Stimulated activated CD8-positive, alpha-beta memory T cell treated with anti-CD3 and anti-CD28 coated beads, Interleukin-7, amount 100 ng/mL, for 4 hours (primary cell): Measurements from ENCODE around the gene SHH.

Experiments used
- DNase-seq, 2 donors: peaks; one replicate each; pipeline ENCODE4 v3.0.0-alpha.2; 2020; ENCODE audit warnings: low read depth in 2 of 2

SHH gene

DNA sequence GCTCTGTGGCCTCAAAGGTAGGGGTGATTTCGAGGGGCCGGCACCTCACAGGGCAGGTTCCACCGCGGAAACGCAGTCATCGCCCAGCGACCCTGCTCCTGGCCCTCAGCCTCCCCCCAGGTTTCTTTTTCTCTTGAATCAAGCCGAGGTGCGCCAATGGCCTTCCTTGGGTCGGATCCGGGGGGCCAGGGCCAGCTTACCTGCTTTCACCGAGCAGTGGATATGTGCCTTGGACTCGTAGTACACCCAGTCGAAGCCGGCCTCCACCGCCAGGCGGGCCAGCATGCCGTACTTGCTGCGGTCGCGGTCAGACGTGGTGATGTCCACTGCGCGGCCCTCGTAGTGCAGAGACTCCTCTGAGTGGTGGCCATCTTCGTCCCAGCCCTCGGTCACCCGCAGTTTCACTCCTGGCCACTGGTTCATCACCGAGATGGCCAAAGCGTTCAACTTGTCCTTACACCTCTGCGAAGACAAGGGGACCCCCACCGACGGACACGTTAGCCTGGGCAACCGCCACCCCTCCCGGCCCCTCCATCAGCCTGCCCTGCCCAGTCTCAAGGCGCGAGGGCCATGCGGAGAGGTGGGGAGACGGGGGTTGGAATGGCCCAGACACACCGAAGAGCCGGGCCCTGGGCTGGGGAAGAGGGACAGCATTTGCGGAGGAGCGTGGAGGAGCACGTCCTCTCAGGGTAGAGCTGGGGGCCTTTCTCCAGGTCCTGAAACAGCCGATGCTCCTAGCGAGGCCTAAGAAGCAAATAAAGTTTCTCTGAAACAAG lies 6.0 kb downstream of the SHH start:
- DNase-seq, result no peak

DNA sequence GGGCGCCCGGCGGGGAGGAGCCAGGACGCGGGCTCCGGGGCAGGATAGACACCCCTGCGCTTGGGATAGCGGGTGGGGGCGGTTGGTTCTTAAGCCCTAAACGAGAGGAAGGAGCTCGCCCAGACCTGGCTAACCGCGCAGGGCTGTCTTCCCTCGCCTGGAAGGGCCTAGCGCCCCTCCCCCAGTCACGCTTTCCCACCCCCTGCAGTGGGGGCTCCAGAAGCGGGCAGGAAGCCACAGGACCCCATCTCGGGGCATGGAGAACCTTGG lies 6.5 kb downstream of the SHH start:
- DNase-seq, result no peak

DNA sequence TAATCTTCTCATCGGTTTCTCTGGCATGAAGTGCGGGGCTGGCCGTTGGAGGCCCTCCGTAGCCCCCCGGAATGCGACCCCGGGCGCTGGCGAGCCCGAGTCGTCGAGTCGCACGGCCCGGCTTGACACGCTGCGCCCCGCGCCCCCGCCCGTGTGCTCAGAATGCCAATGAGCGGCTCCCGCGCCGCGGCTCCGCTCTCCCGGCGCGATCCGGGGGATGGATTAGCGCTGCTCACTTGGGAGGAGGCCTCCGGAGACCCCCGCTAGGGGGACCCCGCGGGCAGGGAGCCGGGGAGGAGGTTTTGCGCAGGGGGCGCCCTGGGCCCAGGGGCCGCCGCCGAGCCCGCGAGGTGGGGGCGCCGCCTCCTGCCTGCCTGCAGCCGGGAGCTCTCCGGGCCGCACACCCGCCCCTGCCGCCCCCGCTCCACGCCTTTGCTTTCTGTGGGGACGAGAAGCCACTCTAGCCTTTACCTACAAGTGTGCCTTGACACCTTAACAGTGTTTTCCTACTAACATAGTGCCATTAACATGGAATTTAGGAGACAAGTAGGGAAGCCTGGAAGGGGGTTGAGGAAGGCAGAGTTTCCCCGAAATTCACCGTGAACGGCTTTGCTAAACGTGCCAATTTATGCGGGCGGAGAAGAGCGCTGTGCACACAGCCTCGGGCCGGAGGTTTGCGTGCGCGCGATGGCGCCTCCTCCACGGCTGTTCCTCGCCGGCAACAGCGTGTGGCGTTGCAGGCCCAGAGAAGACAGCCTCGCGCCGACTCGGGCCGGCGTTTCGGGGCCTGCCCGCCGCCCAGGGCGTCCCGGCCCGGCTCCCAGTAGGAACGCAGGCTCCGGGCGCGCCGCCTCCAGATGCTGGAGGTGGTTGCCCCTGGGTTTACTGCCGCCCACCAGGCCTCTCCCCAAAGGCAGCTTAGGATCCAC lies 7.1 kb downstream of the SHH start:
- peak in 1 of 2 donors; percentile 19 for DNase-seq

DNA sequence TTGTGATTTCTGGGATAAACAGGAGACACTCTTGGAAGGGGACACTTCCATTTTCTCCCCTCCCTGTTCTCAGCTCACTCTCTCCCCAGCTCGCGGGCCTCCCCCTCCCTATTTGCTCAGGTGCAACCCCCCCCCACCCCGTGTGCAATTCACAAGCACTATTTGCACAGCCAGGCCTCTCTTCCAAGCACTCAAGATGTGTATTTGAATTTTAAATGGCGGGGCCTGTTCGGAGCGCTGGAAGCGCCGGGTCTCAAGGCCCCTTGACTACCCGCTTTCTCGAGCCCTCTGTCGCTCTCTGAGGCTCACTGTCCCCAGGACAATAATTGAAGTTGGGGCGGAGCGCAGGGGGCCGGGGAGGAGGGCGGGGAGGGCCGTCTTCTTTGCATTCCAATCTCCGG lies 7.8 kb downstream of the SHH start:
- DNase-seq, result no peak

DNA sequence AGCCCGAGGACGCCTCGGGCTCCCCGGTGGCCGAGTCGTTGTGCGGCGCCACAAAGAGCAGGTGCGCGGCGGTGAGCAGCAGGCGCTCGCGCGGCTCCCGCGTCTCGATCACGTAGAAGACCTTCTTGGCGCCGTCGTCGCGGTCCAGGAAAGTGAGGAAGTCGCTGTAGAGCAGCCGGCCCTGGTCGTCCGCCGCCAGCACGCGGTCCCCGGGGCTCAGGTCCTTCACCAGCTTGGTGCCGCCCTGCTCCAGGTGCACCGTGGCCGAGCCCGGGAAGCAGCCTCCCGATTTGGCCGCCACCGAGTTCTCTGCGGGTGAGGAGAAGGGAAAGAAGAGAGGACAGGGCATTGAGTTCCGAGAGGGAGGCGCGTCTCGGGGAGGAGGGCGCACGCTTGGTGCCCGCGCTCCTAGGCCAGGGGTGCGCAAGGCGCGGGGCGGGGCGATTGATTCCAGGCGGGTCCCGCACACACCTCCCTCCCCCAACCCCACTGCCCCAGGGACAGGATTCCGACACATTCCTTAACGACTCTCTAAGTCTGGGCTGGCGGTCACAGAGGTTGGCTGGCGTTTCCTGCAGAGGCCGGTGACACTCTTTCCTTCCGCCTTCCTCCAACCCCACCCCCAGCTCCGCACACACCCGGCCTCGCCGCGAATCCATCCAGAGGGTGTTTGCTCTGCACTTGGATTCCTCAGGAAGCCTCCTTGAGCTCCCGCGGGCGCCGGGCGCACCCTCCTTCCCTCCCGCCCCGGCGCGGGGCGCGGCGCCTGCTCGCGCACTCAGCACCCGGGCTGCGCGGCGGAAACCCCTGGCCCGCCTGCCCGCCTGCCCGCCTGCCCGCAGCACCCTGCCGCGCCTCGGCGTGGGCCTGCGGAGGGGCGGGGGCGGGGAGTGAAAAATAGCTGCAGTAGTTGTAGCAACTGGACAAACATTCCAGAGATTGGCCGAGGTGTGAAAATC lies 8.6 kb downstream of the SHH start:
- no peak for DNase-seq

DNA sequence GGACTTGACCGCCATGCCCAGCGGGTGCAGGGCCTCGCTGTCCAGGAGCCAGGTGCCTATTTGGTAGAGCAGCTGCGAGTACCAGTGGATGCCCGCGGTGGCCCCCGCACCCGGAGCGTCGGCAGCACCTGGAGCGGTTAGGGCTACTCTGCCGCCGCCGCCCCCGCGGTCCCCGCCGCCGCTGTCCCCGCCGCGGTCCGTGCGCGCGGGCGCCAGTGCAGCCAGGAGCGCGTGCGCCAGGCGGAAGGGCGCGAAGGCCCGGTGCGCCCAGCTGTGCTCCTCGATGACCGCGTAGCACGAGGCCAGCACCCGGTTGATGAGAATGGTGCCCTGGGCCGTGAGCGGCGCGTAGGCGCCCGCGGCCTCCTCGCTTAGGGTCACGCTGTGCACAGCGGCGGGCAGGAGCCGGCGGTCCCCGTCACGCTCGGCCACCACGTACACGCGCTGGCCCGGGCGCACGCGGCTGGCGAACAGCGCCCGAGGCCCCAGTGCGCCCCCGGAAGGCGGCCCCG lies 9.3 kb downstream of the SHH start:
- DNase-seq, result no peak

DNA sequence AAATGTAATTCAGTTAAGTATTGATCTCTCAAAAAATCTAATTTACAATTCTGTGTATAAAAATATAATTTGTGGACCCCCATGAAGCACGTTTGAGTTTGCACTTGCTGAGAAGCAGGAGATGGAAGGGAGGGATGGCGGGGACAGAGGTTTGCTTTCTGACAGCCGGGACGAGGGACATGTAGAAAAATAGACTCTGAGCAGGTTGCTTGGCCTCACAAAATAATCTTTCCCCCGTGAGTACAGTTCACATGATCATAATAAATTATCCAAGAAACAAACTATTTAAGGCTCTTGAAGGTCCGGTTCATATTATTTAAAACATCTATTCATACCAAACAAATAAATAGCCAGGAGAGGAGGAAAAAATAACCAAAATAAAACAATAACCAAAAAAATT lies 10.0 kb downstream of the SHH start:
- no peak for DNase-seq

DNA sequence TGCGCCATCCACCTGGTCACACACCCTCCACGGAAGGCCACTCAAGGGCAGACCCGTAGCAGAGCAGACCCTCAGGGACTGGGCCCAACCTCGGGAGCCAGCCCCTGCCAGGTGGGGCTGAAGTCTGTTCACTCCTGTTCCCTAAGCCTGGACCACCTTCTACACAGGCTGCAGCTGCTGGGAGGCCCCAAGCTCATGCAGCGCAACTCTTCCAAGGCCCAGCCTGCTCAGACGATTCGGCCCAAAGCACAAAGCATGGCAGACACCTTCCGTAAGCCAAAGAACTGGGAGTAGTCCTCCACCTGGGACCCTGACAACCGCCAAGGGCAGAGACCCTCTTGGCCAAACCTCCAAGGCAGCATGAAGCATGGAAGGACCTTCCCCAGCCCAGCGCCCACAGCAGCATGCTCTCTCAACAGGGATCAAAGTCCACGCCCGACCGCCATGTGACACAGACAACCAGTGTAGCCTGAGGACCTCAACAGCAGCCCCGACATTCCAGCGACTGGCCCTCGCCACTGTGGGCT lies 11.5 kb downstream of the SHH start:
- no peak for DNase-seq

DNA sequence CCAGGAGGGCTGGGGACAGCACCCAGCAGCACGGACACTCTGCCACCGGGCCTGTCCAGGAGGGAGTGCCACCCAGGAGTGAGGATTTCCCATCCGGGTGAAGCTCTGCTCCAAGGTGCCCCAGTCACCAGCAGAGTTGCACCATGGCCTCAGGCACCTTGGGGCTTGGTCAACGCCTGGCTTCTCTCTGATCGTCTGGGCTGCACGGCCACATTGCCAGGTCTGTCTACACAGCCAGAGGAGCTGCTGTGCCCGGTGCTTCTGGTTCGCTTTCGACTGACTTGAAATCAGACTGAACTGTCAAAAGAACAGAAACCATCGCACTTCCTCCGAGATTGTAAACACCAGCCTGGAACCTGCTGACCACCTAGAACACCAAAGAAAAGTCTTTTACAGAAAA lies 12.0 kb downstream of the SHH start:
- DNase-seq, result no peak

DNA sequence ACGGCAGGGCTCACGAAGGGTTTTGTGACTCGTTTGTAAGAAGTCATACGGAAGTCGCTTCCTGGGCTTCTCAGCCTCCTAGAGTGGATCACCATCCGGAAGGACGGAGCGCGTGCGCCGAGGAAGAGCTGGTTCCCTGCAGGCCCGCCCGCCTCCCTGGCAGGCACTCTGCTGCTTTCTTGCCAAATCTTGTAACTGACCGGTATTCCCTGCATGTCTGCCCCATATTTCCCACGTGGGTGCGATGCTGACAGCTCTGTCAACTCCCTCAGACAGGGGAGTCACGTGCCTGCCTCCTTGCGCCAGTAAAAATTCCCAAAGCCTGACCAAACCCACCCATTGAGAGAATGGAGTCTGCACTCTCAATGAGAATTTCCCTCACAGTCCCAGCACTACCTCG lies 12.7 kb downstream of the SHH start:
- DNase-seq, result no peak

DNA sequence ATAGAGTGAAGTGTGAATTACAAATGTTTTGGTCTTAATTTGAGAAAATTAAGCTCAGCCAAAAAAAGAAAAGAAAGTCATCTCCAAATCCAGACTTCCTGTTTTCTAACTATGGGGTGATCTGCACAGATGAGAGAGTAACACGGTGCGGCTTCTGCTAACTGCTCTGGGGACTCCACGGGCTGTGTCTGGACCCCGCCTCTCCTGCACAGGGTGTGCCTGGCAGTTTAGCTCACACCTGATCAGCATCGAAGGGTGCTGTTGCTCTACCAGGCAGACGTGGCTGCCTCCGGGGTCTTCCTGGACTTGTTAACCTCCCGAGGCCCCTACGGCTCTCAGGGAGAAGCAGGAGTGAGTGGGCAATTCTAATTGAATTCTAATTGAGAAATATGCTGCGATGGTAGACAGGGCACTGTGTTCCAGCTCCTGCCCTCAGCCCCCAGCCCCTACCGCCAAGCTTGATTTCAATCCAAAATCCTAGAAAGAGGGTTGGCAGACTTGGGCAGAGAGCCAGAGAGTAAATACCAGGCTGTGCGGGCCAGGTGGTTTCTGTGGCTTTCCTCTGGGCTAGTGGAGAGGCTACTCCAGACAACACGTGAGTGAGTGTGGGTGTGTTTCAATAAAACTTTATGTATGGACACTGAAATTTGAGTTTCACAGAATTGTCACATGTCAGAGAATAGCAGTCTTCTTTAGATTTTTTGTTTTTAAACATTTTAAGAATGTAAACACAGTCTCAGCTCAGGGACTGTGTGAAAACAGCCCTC lies 13.4 kb downstream of the SHH start:
- DNase-seq, result no peak

DNA sequence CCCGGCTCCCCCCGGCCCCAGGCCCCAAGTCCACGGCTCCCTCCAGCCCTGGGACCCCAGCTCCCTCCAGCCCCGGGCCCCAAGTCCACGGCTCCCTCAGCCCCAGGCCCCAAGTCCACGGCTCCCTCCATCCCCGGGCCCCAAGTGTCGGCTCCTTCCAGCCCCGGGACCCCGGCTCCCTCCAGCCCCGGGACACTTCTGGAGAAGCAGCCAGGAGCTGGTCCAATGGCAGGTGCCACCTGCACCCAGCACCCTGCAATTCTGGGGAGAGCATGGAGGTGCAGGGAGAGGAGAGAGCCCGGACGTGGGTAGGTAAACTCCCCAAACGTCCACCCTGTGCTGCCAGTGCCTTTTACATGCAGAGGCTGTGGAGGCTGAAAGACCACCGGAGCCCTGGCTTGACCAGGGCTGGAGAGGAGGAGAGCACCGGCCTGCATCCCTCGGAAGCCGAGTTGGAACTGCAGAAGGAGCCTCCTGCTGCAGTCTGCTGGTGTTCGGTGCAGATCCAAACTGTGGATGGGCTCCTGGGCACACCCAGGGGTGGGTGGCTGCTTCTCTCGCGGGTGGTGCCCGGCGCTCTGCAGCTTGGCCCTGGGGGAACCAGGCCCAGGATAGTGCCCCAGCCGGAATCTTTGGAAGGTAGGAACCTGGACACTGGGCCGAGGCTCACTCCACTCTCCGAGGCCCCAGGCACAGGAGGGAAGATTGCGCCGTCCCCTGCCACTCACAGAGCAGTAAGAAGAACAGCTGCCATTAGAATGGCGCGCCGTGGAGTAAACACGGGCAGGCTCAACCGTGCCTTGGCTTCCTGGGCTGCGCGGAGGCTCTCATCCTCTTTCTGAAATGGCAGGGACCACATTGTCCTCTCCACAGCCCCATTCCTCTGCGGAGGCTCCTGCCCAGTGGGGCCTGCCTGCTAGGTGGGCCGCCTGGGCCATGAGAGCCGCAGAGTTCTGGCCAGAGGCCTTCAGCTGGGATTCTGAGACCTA lies 14.7 kb downstream of the SHH start:
- DNase-seq, result no peak

DNA sequence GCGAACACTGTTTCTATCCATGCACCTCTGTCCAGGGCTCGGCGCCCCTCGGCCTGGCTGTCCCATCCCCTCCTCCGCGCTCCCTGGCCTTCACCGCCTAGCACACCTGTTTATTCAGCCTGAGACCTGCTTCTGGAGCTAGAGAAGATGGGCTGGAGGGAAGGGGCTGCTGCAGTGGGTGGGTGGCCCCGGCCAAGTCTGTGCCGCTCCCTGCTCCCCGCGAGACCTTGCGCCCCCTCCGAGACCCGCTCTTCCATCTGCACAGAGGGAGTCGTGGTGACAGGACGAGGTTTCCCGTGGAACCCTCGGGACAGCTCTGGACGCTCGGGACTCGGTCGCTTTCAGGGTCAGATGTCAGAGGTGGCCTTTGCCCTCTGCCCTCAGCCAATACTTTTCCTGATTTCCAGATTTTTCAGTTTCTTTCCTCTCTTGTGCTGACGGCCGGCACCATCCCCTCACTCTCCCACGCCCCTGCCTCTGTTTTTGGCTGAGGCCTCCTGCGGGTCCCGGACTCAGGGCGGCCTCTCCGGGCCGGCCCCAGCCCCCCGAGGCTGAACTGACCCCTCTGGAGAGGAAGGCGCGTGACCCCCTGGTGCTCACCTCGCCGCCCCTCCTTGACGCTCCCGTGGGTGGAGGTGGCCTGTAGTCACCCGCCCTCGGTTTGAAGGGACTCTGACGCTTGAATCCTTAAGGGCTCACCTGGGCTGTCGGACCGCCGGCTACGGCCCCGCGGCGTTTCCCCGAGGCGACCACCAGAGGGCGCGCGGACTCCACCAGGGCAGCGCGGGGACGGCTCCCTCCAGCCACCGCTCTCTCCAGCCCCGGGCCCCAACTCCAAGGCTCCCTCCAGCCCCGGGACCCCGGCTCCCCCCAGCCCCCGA lies 15.6 kb downstream of the SHH start:
- peak; percentile 13 to 38 for DNase-seq

DNA sequence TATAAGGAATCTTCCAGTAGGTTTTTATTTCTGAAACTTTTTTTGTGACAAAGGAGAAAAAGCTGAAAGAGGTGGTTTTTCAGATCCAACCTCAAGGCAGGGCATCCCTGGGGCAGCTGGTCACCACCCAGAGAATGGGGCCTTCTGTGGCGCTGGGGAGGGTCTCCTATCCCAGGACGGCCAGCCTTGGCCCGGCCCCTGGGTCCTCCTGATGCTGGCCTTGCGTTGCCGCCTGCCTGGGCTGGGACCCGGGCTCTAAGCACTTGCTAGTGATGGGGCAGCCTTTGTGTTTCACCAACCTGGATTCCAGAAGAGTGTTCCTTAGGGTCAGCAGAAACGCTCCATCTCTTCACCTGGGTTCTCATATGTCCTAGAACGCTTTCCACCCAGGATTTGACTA lies 16.3 kb downstream of the SHH start:
- DNase-seq, result no peak

DNA sequence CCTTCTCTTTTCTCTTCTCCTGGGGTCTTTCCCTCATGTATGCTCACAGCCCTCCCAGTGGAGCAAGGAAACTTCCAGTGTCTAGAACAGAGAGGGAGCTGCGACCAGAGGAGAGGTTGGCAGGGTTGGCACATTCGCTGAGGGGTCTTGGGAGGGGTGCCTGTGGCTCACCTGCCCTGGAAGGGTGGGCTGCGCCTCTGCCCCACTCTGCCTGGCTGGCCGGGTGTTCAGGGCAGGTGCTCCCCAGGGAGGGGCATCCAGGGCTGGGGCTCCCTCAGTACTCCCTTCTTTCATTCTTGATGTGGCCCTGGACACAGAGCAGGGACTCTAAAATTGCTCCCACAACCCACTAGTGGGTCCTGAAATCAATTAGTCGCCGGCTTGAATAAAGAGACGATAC lies 16.9 kb downstream of the SHH start:
- no peak for DNase-seq

DNA sequence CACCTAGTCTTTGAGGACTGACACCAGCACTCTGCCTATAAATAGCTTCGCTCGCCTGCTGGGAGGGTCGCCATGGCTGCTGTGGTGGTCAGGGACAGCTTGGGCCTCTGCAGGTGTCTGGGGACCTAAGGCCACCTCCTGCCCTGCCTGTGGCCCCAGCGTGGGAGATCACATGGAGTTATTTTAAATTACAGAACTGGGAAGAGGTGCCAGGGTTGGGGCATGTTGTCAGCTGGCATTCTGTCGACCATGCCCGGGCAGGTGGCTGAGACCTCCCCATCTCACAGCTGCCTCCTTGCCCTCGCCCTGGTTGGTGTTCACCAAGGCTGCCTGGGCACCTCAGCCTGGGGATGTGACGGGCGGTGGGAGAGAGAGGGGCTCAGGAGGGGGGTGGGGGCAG lies 18.1 kb downstream of the SHH start:
- no peak for DNase-seq

DNA sequence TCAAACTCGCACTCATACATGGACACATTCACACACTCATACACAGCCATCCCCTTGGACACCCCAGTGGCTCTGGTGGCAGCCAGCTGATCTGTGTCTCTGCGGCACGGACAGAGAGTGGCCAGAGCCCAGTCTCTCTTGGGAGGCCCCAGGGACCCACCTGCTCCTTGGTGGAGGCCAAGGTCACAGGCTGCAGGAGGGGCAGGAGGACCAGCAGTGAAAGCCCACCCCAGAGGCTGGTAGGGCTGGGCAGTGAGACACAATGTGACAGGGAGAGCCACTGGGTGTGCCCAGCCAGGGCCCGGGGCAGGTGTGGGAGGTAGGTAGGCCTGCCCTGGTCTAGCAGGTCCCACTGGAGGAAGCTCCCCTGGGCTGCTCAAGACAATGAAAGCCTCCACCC lies 18.5 kb downstream of the SHH start:
- DNase-seq, result no peak

DNA sequence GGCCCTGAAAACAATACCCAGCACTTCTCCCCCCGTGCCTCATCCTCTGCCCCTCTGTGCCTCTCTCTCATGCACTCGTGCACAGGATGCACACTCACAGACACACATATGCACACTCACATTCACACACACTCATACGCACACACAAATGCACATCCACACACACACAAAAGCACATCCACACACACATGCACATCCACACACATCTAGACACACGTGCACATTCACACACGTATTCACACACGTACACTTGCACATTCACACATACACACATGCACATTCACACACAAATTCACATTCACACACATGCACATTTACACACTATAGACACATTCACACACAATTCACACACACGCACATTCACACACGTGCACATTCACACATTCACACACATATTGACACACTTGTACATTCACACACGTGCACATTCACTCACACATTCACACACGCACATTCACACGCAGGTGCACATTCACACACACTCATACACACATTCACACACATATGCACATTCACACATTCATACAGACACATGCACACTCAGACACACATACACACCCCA lies 19.2 kb downstream of the SHH start:
- DNase-seq, result no peak
